Measurements from ENCODE around the gene OTUB1.

OTUB1 gene

GRCh38 chr11:64007160-64007628, 21.0 kb downstream of the OTUB1 start:
- peak; percentile 64 for DNase-seq

- DNase-seq: peak; percentile 66
Observed at GRCh38 chr11:64007629-64008282, 21.5 kb downstream of the OTUB1 start.

- DNase-seq: no peak
Observed at GRCh38 chr11:64008283-64008913, 22.2 kb downstream of the OTUB1 start.

GRCh38 chr11:64008914-64009633, 22.8 kb downstream of the OTUB1 start:
- DNase-seq: no peak

GRCh38 chr11:64009710-64010109, 23.5 kb downstream of the OTUB1 start:
- DNase-seq: no peak

GRCh38 chr11:64010783-64011182, 24.5 kb downstream of the OTUB1 start:
- no peak for DNase-seq

- DNase-seq: no peak
Observed at GRCh38 chr11:64011371-64011770, 25.1 kb downstream of the OTUB1 start.

GRCh38 chr11:64013141-64013896, 27.1 kb downstream of the OTUB1 start:
- DNase-seq: no peak

- no peak for DNase-seq
Observed at GRCh38 chr11:64014356-64014755, 28.1 kb downstream of the OTUB1 start.

GRCh38 chr11:64015510-64015909, 29.3 kb downstream of the OTUB1 start:
- no peak for DNase-seq

GRCh38 chr11:64015935-64016845, 30.0 kb downstream of the OTUB1 start:
- DNase-seq: no peak

GRCh38 chr11:64017945-64018224, 31.6 kb downstream of the OTUB1 start:
- no peak for DNase-seq

- DNase-seq: no peak
Observed at GRCh38 chr11:64018310-64018709, 32.1 kb downstream of the OTUB1 start.

GRCh38 chr11:64019106-64020037, 33.1 kb downstream of the OTUB1 start:
- DNase-seq: no peak

GRCh38 chr11:64020976-64021756, 34.9 kb downstream of the OTUB1 start:
- DNase-seq: no peak

GRCh38 chr11:64021757-64022093, 35.5 kb downstream of the OTUB1 start:
- no peak for DNase-seq

- DNase-seq: no peak
Observed at GRCh38 chr11:64022125-64022784, 36.0 kb downstream of the OTUB1 start.

- DNase-seq: no peak
Observed at GRCh38 chr11:64023712-64024710, 37.8 kb downstream of the OTUB1 start.

- no peak for DNase-seq
Observed at GRCh38 chr11:64025205-64025604, 39.0 kb downstream of the OTUB1 start.
